Measurements from ENCODE around the gene ATR. TPM values are rescaled to one million over a fixed set of nuclear protein-coding genes. Genes with fewer than 3 reads are reported as not detected.
"Not testable (repeated sequence)": the region's sequence is repeated elsewhere in the genome, so short reads cannot be mapped to it uniquely, and the experiment has no call there.

ATR gene
- total RNA-seq, 1 donor = 11.8 TPM

DNA sequence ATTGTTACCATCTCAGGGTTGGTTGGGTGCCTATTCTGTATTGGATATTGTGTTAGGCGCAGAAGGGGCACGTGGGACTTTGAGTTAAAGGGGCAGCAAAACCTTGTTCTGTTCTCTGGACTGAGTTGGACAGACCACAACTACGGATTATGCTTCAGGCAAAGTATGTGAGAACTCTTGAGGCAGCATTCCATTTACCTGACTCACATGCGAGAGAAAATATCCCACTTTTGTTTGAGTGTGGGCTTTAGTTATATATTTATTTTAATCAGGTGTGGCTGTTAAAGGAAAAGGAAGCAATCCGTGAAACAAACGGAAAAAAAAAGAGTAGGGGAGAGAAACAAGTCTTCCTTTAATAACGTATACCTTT is 17.0 kb upstream of the ATR start:
- DNase-seq (ENCODE audit: low read depth in 2 of 3, low spot score in 2 of 3) = peak in 1 of 3 donors; percentile 40

DNA sequence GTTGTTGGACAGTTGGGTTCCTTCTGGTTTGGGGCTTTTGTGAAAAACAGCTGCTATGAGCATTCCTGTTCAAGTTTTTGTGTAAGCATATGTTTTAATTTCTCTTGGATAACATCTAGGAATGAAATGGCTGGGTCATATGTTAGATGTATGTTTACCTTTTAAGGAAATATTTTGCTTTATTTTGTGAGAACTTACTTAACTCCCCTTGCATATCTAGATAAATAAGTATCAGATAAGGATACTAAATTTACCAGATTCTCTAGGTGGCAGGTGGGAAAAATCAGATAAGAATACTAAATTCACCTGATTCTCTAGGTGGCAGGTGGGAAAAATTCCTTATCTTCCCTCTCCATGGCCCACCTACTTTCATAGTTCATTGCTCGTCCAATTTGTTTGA is 16.6 kb upstream of the ATR start:
- no peak for DNase-seq (ENCODE audit: low read depth in 2 of 3, low spot score in 2 of 3)

- not testable (repeated sequence) for DNase-seq (ENCODE audit: low read depth in 2 of 3, low spot score in 2 of 3)
Measured at GRCh38 chr3:142592268-142592667, 13.7 kb upstream of the ATR start.

- DNase-seq (ENCODE audit: low read depth in 2 of 3, low spot score in 2 of 3) = no peak
Measured at GRCh38 chr3:142588703-142589102, 10.2 kb upstream of the ATR start.

- peak in 2 of 3 donors; percentile 64 to 83 for DNase-seq (ENCODE audit: low read depth in 2 of 3, low spot score in 2 of 3)
Measured at GRCh38 chr3:142586803-142587406, 8.4 kb upstream of the ATR start.

- not testable (repeated sequence) for DNase-seq (ENCODE audit: low read depth in 2 of 3, low spot score in 2 of 3)
Measured at GRCh38 chr3:142581070-142581469, 2.5 kb upstream of the ATR start.

- no peak for DNase-seq (ENCODE audit: low read depth in 2 of 3, low spot score in 2 of 3)
Measured at GRCh38 chr3:142580061-142580423, 1.5 kb upstream of the ATR start.

GRCh38 chr3:142577696-142578328 is 721 bp downstream of the ATR start:
- no peak for DNase-seq (ENCODE audit: low read depth in 2 of 3, low spot score in 2 of 3)

- DNase-seq (ENCODE audit: low read depth in 2 of 3, low spot score in 2 of 3) = no peak
Measured at GRCh38 chr3:142576792-142577191, 1.7 kb downstream of the ATR start.

DNA sequence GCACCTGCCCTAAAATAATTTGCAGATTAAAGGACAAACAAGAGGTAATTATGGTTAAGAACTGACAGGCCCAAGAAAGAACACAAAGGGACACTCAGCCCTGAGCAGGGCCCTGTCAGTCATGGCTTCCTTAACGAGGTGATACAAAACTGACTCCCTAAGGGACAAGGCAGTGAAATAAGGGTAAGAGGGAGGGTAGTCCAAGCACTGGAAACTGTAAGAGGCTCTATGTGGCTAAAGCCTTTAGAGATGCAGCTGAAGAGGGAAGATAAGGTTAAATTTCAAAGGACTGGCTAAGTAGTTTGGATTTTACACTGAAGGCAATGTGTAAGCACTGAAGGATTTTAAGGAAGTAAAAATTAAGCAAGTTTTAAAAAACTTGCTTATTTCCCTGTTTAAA is 3.9 kb downstream of the ATR start:
- peak in 1 of 3 donors; percentile 11 for DNase-seq (ENCODE audit: low read depth in 2 of 3, low spot score in 2 of 3)

GRCh38 chr3:142574223-142574622 is 4.3 kb downstream of the ATR start:
- not testable (repeated sequence) for DNase-seq (ENCODE audit: low read depth in 2 of 3, low spot score in 2 of 3)

- not testable (repeated sequence) for DNase-seq (ENCODE audit: low read depth in 2 of 3, low spot score in 2 of 3)
Measured at GRCh38 chr3:142569422-142569821, 9.1 kb downstream of the ATR start.

DNA sequence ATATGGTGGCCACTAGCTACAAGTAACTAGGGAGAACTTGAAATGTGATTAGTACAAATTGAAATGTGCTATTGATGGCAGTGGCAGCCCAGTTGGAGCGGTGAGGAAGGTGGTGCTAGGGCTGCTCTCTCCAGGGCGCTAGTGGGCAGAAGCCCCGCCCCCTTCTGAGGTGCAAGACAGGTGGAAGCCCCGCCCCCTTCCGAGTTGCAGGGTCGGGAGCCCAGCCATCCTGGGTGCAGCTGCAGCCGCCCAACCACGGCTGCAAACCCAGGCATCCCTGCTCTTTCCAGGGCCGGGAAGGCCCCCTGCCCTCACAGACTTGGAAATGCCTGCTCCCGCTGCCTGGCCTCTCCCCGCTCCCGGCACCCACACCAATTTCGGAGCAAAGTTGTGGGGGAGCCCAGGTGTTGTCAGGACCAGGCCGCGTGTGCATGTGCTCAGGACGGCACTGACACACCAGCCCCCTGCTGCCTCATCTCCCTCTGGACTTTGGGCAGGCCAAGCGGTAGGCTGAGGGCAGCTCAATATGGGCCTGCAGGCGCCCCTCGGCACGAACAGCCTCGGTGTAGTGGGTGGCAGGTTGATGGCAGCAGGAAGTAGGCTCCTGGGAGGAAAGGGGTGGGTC is 10.0 kb downstream of the ATR start:
- no peak for DNase-seq (ENCODE audit: low read depth in 2 of 3, low spot score in 2 of 3)

GRCh38 chr3:142566096-142566495 is 12.4 kb downstream of the ATR start:
- DNase-seq (ENCODE audit: low read depth in 2 of 3, low spot score in 2 of 3) = no peak

DNA sequence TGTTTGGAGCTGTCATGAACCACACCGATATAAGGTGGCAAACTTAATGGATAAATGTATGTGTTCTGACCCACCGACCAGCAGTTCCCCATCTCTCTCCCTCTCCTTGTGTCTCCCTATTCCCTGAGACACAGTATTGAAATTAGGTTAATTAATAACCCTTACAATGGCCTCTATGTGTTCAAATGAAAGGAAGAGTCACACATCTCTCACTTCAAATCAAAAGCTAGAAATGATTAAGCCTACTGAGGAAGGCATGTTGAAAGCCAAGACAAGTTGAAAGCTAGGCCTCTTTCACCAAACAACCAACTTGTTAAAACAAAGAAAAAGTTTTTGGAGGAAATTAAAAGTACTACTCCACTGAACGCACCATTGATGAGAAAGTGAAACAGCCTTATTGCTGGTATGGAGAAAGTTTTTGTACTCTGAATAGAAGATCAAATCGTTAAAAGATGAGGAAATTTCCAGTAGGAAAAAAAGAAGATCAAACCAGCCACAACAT is 15.0 kb downstream of the ATR start:
- no peak for DNase-seq (ENCODE audit: low read depth in 2 of 3, low spot score in 2 of 3)

GRCh38 chr3:142560118-142560517 is 18.4 kb downstream of the ATR start:
- DNase-seq (ENCODE audit: low read depth in 2 of 3, low spot score in 2 of 3) = no peak

- no peak for DNase-seq (ENCODE audit: low read depth in 2 of 3, low spot score in 2 of 3)
Measured at GRCh38 chr3:142553741-142554140, 24.8 kb downstream of the ATR start.

GRCh38 chr3:142552579-142552978 is 26.0 kb downstream of the ATR start:
- not testable (repeated sequence) for DNase-seq (ENCODE audit: low read depth in 2 of 3, low spot score in 2 of 3)

DNA sequence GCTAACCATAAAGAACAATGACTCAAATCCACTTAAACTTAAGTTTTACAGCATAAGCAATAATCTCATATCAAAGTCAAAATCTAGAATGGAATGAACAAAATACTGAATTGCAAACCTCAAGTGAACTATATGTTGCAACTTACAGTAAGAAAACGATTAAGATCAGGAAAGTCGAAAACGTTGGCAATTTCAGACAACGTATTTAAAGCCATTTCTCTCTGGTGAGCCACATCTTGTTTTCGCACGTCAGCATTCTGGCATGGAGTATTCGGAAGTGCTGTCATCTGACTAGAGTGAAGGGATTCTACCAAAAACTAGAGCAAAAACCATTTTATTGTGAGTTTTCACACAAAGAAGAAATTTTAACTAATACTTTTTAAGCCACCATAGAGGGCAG is 28.5 kb downstream of the ATR start:
- DNase-seq (ENCODE audit: low read depth in 2 of 3, low spot score in 2 of 3) = no peak

GRCh38 chr3:142543307-142543706 is 35.2 kb downstream of the ATR start:
- DNase-seq (ENCODE audit: low read depth in 2 of 3, low spot score in 2 of 3) = no peak

GRCh38 chr3:142542054-142542453 is 36.5 kb downstream of the ATR start:
- no peak for DNase-seq (ENCODE audit: low read depth in 2 of 3, low spot score in 2 of 3)

GRCh38 chr3:142536519-142536918 is 42.0 kb downstream of the ATR start:
- DNase-seq (ENCODE audit: low read depth in 2 of 3, low spot score in 2 of 3) = no peak
